Endometrium (tissue), 2 donors: ENCODE measurements around the gene NRN1.

Experiments used
- FAIRE-seq: peaks from 2 replicates; lab custom pipeline; 2012; peaks lifted over from hg19 to GRCh38; lab: Jason Lieb, UNC
- donor health status: control.
- donor health status: control.

NRN1 gene

DNA sequence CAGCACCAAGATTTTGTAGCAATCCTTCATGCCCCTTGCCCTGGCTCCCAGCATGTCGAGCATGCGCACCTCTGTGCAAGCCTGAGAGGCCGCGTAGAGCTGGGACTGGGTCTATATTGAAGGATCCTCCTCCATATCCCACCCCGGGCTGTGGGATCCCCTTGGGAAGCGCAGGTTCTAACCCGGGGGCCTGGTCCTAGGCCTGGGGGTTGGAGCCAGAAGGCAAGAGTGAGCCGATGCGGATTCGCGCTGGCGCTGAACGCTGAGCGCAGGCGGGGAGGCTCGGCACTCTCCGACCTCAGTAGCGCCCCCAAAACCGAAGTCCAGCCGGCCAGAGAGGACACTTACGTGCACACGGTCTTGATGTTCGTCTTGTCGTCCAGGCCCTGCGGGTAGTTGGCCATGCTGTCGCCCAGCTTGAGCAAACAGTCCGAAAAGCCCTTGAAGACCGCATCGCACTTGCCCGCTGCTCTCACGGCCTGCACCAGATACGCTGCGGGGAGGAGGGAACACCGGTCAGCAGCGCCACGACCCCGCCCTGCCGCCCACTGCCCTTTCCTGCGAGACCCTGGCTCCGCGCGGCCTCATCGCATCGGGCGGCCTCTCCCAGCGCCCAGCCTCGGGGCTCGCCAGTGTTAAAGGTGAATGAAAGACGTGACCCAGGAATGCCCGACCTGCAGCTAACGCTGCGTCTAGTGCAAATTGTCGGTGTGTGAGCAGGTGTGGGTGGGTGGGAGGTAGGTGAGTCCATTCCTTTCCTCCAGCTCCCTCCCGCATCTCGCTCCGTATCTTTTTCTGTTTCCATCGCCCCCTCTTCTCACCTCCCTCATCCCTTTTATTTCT lies 4.5 kb downstream of the NRN1 start:
- FAIRE-seq, result no peak

DNA sequence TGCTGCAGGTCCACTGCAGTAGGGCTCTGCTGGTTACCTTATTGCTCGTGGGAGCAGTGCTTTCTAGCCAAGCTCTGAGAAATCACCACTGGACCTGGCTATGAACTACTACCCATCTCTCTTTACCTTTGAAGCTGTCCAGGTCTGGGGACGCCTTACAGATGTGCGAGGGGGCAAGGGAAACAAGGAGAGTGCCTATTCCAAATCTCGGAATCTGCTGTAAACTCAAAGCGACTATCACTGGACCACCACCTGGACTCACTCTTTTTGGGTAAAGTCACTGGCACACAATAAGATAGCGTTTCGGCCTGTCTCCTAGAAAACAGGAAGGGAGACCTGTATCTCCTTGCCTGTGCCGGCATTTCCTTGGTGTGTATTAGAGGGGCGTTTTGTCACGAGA lies 5.3 kb downstream of the NRN1 start:
- FAIRE-seq, result no peak

DNA sequence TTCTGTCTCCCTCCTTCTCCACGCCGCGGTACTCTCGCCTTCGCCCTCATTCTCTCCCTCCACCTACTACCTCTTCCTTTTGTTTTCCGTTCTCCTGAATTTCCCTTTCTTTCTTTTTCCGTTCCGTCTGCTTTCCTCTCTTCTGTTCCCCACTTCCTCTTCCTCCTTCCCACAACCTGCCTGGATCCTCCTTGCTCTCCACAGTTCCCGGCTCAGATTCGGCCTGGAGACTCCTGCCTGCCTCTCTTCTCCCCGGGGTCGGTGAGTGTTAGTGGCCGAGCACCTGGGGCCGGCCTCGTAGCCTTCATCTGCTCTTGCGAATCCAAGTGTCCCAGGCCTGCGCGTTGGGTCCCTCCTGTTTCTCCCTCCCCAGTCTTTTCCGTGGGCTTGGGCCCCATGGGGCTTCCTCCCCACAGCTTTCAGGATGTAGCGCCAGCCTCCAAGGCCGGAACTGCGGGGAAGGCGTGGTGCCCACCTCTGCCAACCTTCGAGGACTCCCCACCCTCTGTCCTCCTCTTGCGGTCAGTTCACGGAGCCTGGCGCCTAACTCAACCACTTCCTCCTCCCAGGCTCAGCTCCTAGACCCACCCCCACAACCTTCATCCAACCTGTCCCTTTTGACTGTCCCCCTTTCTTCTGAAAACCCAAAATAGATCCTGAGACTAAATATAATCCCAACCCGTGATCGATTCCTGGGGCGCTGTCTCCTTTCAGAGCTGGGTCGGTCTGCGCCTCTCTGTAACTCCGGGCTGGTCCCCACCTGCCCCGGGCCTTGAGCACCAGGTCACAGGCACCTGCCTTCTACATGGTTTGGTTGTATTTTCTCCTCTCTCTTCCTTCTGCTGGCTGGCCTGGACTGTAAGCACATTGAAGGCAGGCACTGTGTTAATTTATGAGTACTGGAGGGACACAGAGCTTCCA lies 6.8 kb downstream of the NRN1 start:
- FAIRE-seq, result no peak

DNA sequence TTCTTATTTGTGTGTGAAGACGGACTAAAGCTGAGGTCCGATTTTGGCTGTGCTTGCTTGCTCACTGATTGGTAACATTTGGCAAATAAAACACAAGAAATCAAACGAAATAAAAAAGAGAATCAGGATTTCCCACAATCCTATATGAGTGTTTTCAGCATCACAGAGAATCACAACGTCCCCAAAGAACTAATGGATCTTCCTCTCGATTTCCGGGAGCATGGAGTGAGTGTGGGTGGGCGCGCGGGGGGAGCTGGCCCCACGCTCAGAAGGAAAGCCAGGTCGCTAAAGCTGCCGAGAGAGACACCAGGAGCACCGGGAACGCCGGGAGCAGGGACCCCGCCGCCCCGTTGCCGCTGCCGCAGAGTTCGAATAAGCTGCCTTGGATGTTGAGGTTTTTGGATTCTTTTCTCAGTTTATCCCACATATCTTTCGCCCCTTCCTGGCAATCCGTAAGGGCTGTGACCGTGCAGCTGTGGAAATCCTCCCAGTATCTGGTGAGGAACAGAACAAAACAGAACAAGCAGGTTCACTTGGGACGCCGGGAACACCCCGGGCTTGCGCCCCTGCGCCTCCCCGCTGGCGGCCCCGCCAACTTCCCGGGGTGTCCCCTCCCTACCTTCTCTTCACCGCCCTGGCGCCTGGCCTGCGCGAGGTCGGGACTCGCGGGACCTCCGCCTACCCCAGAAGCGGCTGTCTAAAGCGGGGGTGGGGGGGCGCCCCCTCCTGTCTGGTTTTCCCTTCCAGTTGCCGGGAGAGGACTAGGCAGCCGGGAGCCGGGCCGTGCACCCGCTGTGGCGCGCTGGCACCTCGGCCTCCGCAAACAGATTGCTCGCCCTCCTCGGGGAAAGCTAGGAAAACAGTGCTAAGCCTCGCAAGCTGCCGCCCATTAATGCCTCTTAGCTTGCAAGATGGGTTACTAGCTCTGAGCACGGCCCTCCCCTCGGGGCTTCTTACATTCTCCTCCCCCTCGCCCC lies 7.7 kb downstream of the NRN1 start:
- FAIRE-seq, result no peak

DNA sequence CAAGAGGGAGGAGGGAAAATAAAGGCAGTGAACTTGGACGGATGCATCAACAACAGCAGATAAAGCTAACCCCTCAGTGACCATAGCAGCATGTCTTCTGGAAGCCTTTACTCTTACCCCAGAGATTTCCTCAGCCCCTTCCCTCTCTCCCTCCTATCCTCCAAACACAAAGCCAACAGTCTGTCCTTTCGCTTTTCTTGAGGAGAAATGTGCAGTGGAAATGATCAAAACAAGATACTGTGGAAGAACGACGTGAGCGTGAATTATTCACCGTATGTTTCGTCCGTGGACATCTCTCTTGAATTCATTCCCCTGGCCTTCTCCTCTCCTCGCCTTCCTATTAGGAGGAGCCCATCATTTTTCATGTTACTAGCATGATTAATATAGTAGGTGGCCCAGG lies 8.5 kb downstream of the NRN1 start:
- FAIRE-seq, result no peak

DNA sequence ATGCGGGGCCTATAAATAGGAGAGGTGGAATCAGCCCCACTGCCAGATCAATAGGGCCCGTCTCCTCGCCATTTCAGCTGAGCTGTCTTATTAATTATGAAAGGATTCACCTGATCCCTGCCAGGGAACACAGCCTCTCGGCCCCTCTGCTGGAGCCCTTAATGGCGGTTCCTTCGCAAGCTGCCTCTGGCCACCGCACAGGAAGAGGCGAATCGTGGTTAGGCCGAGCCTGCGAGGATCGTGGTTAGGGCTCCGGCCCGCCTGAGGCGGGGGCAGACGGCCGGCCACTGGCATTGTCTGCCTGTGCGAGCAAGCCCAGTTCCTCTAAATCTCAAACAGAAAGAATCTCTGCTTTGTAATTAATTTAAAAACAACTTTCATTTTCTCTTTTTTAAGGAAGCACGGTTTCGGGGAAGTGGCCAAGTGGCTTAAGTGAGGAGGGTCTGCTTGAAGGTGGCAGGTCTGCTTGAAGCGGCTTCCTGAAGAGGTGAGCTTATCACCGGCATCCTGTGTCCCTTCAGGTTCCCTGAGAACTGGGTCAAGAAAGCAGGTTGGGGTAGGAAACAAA lies 9.2 kb downstream of the NRN1 start:
- no peak for FAIRE-seq

DNA sequence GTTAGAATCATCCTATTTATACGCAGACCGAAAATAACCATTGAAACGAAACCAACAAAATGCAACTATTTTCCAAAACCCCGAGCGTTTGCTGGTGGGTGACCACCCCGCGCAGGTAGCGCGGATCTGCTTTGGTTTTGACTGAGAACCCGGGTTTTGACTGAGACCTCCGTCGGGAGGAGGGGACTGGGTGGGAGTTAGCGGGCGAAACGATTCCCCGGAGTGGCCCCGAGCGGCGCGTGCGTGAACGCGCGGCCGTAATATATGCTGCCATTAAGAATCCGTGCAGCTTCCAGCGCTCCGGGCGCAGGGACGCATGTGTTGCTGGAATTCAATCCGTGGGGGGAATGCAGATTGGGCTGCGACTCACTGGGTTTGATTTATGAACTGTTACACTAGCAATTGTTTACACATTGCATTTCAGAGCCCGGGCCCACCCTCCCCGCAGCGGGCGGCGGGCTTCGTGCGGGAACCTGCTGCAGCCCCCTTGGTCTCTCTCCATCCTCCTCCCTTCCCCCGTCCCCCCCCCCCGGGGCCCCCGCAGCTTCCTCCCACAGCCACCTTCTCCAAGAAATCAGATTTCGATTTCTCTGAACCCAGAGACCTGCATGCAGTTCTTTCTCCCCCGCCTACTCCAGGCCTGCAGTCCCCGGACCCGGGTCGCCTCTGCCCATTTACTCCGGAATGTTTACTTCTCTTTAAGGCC lies 9.9 kb downstream of the NRN1 start:
- FAIRE-seq, result no peak

DNA sequence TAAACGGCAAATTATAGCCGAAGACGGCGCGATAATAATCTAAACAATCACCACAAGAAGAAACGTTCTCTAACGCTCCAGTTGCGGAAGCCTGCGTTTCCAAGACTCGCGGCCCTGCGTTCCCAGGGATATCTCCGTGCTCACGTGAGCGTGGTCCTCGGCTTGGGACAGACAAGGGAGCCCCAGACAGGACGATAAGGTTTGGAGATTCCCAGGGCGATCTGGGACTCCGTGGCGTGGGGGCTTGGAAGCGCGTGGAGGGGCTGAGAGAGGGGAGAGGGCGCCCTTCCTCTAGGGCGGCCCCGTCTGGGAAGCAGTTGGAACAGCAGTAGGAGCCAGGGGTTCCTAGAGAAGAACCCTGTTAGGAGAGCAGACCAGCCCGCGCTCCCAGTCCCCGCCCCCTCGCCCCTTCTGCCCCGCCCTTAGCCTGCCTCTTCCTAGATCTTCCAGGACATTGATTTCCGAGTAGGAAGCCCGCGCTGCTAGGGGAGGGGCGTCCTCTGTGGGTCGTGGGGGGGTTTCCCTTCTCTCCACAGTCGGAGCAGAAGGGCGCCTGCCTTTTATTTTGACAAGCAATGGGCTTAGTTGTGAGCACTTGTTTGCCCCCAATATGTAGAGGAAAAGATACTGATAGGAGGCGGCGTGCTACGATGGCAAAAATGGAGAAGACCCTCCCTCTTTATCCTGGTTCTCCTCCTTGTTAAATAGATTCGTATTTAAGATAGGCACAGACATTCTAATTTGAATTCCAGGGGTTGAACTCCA lies 10.6 kb downstream of the NRN1 start:
- FAIRE-seq, result no peak

DNA sequence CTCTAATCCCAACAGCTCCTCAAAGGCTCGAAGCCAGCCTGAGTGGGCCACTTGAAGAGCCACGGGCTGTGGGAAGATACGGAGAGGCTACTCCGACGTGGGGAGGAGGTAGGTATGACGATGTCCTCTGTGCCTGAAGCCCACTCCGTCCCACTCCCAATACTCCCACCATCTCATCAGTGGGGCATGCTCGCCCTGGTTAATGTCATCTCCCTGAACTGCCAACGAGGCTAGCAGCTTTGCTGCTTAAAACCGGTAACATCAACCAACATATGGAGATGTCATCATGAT lies 11.1 kb downstream of the NRN1 start:
- no peak for FAIRE-seq

DNA sequence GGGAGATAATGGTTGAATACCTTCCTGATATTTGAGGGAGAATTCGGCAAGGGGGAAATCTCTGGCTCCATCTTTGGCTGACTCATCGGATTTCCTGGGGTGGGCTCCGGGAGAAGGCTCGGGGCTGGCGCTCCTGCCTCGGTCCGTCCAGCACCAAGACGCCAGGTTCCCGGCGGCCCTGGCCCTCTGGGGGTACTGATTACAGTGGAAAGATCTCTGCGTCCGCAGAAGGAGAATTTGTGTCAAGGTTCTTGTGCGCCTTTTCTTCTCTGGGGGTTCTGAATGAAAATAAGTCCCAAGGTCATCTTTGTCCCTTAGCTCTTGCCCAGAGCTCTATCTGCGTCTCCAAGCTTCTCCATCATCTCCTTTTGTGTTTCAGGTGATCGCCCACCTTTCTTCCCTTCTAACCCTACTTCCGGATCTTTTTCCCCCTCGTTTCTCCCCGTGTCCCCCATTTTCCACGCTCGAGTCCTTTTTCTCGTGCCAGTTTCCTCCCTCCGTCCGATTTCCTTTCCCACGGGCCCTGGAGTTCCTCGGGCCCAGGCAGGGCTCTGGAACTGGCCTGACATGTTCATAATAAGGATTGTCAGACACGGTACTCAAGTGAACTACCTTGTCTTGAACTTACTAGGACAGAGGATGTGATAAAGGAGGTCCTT lies 11.6 kb downstream of the NRN1 start:
- FAIRE-seq, result no peak

DNA sequence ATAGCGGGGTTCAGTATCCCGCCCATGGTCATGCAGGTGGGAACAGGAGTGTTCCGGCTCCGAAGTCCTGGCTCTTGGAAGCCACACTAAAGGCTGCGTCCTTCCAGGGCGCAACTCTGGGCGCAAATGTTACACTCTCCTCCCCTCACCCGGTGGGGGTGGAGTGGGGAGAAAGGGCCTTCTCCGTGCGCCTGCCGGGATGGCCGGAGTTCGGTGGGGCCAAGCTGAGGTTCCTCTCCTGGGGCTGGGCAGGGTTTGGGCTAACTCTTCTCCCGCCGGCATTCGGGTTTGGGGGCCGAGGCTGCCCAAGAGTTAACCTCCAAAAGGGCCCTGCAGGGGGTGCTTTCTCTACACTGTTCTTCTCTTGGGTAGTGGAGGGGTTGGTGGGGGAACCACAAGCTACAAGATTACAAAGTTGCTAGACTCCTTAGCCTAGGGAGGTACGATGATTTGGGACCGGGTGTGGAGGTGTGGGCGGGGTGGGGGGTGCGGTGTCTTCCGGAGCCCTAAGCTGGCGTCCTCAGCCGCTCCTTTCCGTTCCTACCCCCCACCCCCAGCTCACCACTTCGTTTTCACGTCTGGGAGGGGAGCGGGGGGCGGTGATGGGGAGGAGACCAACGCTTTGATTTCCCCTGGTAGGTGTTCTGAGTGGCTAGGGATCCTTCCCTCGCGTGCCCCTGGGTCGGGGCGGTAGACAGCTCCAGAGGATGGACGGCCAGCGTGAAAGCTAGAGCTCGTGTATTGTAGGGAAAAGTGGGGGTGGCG lies 12.3 kb downstream of the NRN1 start:
- no peak for FAIRE-seq

DNA sequence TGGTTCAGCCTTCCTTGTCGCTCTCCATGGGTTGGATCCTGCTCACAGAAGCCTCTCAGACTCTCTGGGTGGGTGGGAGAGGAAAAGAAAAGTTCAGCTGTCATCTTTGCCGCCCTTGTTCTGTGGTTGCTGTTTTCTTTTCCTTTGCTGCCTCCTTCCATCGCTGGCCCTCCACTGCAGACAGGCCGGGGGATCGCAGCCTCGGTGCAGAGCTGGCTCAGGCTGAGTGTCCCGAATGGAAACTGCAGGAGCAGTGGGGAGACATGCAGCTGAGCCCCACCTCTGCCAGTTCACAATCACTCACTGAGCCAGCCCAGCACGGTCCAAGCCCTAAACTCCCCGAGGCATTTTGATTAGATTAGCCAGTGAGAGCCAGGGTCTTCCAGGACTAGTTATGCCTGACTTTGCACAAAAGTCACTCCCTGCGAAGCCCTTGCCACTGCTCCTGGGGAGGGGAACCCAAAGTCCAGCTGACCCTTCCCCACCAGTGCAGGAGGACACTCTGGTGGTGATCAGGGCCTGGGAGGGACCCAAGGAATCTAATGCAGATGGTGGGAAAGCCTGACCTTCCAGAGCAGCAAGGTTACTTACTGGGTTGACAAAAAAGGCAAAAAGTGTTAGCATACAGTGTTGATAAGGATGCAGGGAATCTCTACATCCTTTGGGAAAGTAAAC lies 14.0 kb downstream of the NRN1 start:
- FAIRE-seq, result no peak

DNA sequence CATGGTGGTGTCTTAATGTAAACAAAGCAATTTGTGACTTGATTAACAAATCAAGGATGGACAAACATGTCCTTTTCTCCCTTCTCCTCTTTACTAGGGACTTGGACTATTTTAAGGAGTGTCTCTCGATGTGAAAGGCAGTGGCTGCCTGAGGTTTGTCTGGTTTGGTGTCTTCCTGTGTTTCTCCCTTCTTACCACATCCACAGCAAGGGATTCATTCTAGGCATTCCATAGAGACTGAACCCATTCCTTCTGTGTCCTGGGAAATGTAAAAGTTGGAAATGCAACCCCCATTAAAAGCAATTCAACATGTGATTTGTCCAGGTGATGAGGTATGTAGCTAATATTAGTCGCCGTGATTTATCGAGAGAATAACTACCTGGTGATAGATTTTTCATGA lies 15.9 kb downstream of the NRN1 start:
- no peak for FAIRE-seq

DNA sequence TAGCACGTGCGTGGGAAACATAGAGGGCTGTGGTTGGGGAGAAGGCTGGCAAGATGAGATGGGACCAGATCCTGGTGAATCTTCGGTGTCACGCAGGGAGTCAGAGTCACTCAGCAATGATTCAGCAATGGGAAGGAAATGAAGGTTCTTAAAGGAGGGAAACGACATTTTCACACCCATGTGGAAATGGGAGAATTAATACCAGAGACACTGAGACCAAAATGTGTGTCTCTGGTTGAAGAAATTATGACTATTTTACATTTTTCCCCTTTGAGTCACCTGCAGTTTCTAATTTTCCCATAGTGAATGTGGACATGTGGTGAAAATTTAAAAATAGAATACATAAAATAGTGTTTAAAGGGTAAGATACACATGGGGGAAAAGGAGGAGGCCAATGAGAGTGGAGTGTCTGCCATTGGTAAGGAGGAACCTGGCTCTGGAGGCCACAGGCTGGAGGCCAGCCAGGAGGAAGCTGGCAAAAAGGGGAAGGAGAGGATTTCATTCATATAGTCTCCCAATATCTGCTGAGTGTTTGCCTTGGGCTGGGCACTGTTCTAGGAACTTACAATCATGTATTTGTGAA lies 17.5 kb downstream of the NRN1 start:
- no peak for FAIRE-seq

DNA sequence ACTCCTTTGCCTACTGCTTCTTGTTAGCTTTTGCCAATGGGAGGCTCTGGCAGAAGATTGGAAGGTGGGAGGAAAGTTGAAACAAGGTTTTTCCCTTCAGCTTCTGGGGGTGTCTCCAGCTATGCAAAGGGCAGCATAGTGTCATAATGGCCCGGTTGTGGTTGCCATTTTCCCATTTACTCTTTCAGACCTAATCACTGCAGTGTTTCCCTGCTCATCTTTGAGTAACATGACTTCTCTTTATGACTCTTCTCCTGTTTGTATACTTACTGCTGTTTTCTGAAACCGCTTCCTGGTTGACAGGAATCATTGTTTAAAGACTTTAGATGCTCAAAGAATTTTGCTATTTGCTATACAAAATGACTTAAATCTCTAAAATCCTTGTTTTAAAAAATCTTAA lies 19.9 kb downstream of the NRN1 start:
- no peak for FAIRE-seq

DNA sequence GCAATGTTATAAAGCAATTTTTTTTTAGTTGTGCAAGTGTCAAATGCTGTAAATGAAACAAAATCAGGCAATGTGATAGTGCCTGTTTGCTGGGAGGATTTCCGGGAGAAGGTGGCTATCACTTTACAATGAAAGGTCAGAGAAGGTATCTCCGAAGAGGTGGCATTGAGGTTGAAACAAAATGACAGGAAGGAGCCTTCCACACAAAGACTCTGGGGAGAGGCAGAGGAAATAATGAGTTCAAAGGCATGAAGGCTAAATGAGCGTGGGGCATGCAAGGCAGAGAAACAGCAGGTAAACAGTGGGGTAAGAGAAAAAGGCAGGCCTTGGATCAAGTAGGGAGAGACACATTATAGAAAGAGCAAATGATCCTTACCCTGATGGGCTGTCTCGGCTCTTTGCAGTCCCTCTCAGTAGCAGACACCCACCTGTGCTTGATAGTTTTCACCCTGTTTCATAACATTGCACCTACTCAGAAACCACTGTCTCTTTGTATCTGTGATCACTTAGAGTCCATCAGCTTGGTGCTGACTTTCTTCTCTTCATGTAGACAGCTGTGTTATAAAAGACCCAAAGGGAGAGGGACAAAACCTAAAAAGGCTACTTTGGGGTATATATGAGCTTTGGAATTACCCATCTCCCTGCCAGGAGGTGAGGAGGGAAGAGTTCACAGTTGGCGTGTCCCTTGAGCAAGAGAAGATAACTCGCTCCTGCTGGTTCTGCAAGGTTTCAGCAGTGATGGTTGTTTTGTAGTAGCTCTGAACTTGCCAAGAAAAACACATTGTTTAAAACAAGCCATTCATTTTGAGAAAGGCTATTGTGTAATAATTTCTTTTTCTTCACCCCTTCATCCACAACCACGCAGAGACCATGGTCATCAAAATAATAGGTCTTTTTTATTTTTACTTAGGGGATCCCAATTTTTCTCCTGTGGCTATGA lies 22.3 kb downstream of the NRN1 start:
- FAIRE-seq, result no peak
